HCT116 (cell line): ENCODE measurements around the gene RAVER2. TPM values are rescaled to one million over a fixed set of nuclear protein-coding genes. Genes with fewer than 3 reads are reported as not detected.

Experiments used
- ATAC-seq: fragments of 200-7000 bp; cut with Tn5 transposase; 2 replicates; pipeline ENCODE4 v1.9.1; 2020; ENCODE audit warnings: mild to moderate bottlenecking, moderate library complexity
- BruUV-seq: library from RNA; stranded (reverse); fragments of 400-500 nt; replicated peaks from 2 replicates; lab custom pipeline; 2021; lab: Mats Ljungman, UMichigan
- CTCF ChIA-PET: fragments of 300-600 bp; sonication (Branson Sonifier 250); formaldehyde crosslinking; loops from one replicate; lab custom pipeline; 2021; ENCODE audit warnings: antibody characterized with exemption; lab: Charles Lee
- POLR2A ChIA-PET: fragments of 300-600, 350-600 bp; sonication (Branson Sonifier 250); formaldehyde crosslinking; loops from one replicate; lab custom pipeline; 2021; ENCODE audit warnings: antibody characterized with exemption; lab: Charles Lee
- RAD21 ChIA-PET, 2 experiments: fragments of 300-600 bp; sonication (Branson Sonifier 250); formaldehyde crosslinking; loops; one replicate each; lab custom pipeline; 2023; ENCODE audit warnings: low total read pairs in 2 of 2; ENCODE audit not compliant: uncharacterized antibody in 2 of 2, unreplicated experiment in 2 of 2, low non-redundant PET in 1 of 2; lab: Charles Lee
- DNase-seq: peaks from one replicate; pipeline ENCODE4 v3.0.0-alpha.2; 2010; ENCODE audit warnings: low read depth, low spot score
- H2AFZ ChIP-seq: fragments of 200-600 bp; shearing (Covaris generic), sonication (generic); 2 replicates; pipeline ENCODE4 v1.6.1; 2017; ENCODE audit warnings: low read depth, mixed run types, mixed read lengths, antibody characterized with exemption, low read length; ENCODE audit not compliant: poor library complexity, severe bottlenecking
- H3K27ac ChIP-seq: 2 replicates; pipeline ENCODE4 v1.5.1; 2012; ENCODE audit warnings: low read depth, low read length
- H3K27me3 ChIP-seq: fragments of 200-600 bp; sonication (generic); 2 replicates; pipeline ENCODE4 v1.6.1; 2016; ENCODE audit warnings: mixed run types, low read length, mixed read lengths; ENCODE audit not compliant: insufficient read depth
- H3K36me3 ChIP-seq, 2 experiments: fragments of 200-500 bp in 1 of 2; fragments of 200-600 bp in 1 of 2; sonication (Bioruptor generic) in 1 of 2; sonication (generic) in 1 of 2; 2 replicates each; pipeline versions ENCODE4 v1.5.1 to v1.6.1; 2014 to 2016; ENCODE audit warnings: low read length in 2 of 2, inconsistent platforms in 1 of 2, mixed read lengths in 1 of 2, mixed run types in 1 of 2; ENCODE audit not compliant: insufficient read depth in 2 of 2, control insufficient read depth in 1 of 2
- H3K4me1 ChIP-seq, 2 experiments: fragments of 200-600 bp in 1 of 2; sonication (generic) in 1 of 2; 2 replicates each; pipeline versions ENCODE4 v1.5.1 to v1.6.1; 2012 to 2017; ENCODE audit warnings: low read length in 2 of 2, inconsistent platforms in 1 of 2, mild to moderate bottlenecking in 1 of 2, mixed read lengths in 1 of 2, mixed run types in 1 of 2, moderate library complexity in 1 of 2; ENCODE audit not compliant: insufficient read depth in 2 of 2, control insufficient read depth in 1 of 2
- H3K4me2 ChIP-seq: fragments of 200-600 bp; sonication (generic); 2 replicates; pipeline ENCODE4 v1.6.1; 2017; ENCODE audit warnings: mixed run types, low read length, mixed read lengths
- H3K4me3 ChIP-seq, 2 experiments: fragments of 200-600 bp in 1 of 2; sonication (generic) in 1 of 2; replicated peaks in 1 of 2; 2 replicates each; pipeline ENCODE4 v1.5.1; 2011 to 2016; ENCODE audit warnings: low read length in 2 of 2, control low read depth in 1 of 2, low read depth in 1 of 2, mild to moderate bottlenecking in 1 of 2, mixed read lengths in 1 of 2, mixed run types in 1 of 2
- H3K79me2 ChIP-seq: fragments of 200-600 bp; sonication (generic); 2 replicates; pipeline ENCODE4 v1.6.1; 2017; ENCODE audit warnings: mild to moderate bottlenecking, mixed run types, low read length, moderate library complexity, mixed read lengths; ENCODE audit not compliant: insufficient read depth
- H3K9ac ChIP-seq: fragments of 200-600 bp; sonication (generic); 2 replicates; pipeline ENCODE4 v1.6.1; 2016; ENCODE audit warnings: low read length, mixed read lengths
- H3K9me2 ChIP-seq: fragments of 200-600 bp; sonication (generic), shearing (Covaris generic); 2 replicates; pipeline ENCODE4 v1.6.1; 2017; ENCODE audit warnings: mixed run types, mild to moderate bottlenecking, moderate library complexity; ENCODE audit not compliant: insufficient read depth
- H3K9me3 ChIP-seq, 2 experiments: fragments of 200-500 bp in 1 of 2; fragments of 200-600 bp in 1 of 2; sonication (Bioruptor generic) in 1 of 2; sonication (generic) in 1 of 2; 2 replicates each; pipeline ENCODE4 v1.6.1; 2014 to 2017; ENCODE audit warnings: low read length in 2 of 2, mixed read lengths in 2 of 2, inconsistent platforms in 1 of 2, low read depth in 1 of 2, mild to moderate bottlenecking in 1 of 2, mixed run types in 1 of 2, moderate library complexity in 1 of 2; ENCODE audit not compliant: control insufficient read depth in 1 of 2, insufficient read depth in 1 of 2
- H4K20me1 ChIP-seq: fragments of 200-600 bp; sonication (generic), shearing (Covaris generic); 2 replicates; pipeline ENCODE4 v1.6.1; 2017; ENCODE audit warnings: mixed run types, mild to moderate bottlenecking, moderate library complexity; ENCODE audit not compliant: insufficient read depth
- CBX3 ChIP-seq: IDR thresholded peaks from 2 replicates; pipeline ENCODE4 v1.6.1; 2012; ENCODE audit warnings: low read depth
- CEBPB ChIP-seq: IDR thresholded peaks from 2 replicates; pipeline ENCODE4 v1.6.1; 2012; ENCODE audit warnings: low read depth
- CTCF ChIP-seq, 3 experiments: fragments of 200-600 bp in 1 of 3; sonication (generic) in 1 of 3; IDR thresholded peaks in 2 of 3; conservative IDR thresholded peaks in 1 of 3; 2 replicates each; pipeline ENCODE4 v1.5.1; 2012 to 2017; ENCODE audit warnings: low read depth in 2 of 3, low read length in 2 of 3, antibody characterized with exemption in 1 of 3, borderline replicate concordance in 1 of 3, control low read depth in 1 of 3, mild to moderate bottlenecking in 1 of 3, mixed read lengths in 1 of 3, mixed run types in 1 of 3, moderate library complexity in 1 of 3; ENCODE audit not compliant: insufficient read depth in 1 of 3
- EGR1 ChIP-seq: IDR thresholded peaks from 2 replicates; pipeline ENCODE4 v1.6.1; 2012; ENCODE audit warnings: low read depth
- ELF1 ChIP-seq: IDR thresholded peaks from 2 replicates; pipeline ENCODE4 v1.6.1; 2012; ENCODE audit warnings: low read depth, borderline replicate concordance
- MAX ChIP-seq: IDR thresholded peaks from 2 replicates; pipeline ENCODE4 v1.6.1; 2012
- POLR2A ChIP-seq: IDR thresholded peaks from 2 replicates; pipeline ENCODE4 v1.7.0; 2011; ENCODE audit warnings: borderline replicate concordance; ENCODE audit not compliant: insufficient read depth, insufficient read length; ENCODE audit errors: extremely low read depth
- POLR2AphosphoS5 ChIP-seq: IDR thresholded peaks from 2 replicates; pipeline ENCODE4 v1.6.1; 2011; ENCODE audit warnings: mild to moderate bottlenecking, low read depth, low read length, moderate library complexity
- RAD21 ChIP-seq: IDR thresholded peaks from 2 replicates; pipeline ENCODE4 v1.6.1; 2012; ENCODE audit warnings: low read depth, mild to moderate bottlenecking
- YY1 ChIP-seq: IDR thresholded peaks from 2 replicates; pipeline ENCODE4 v1.6.1; 2011; ENCODE audit warnings: low read length, low read depth, moderate library complexity, mild to moderate bottlenecking; ENCODE audit not compliant: insufficient replicate concordance; ENCODE audit errors: extremely low read depth
- ZBTB33 ChIP-seq: IDR thresholded peaks from 2 replicates; pipeline ENCODE4 v1.6.1; 2011; ENCODE audit warnings: mild to moderate bottlenecking, low read length, moderate library complexity; ENCODE audit not compliant: insufficient replicate concordance; ENCODE audit errors: extremely low read depth
- ZNF274 ChIP-seq: fragments of 200-500 bp; sonication (Bioruptor generic); IDR thresholded peaks from 2 replicates; pipeline ENCODE4 v1.6.1; 2014; ENCODE audit warnings: mild to moderate bottlenecking, low read depth, low read length, inconsistent platforms
- intact Hi-C: fragments of 100-400 bp; cut with micrococcal nuclease; formaldehyde crosslinking; loops from 2 replicates; pipeline ENCODE4 v1.10.0; 2022
- total RNA-seq: library from RNA; stranded (reverse); gene quantifications from one replicate; pipeline ENCODE4 v1.2.1, GENCODE V29; 2021; ENCODE audit not compliant: unreplicated experiment

The RAVER2 gene
- total RNA-seq, 1 experiment from 2014 or later, result 23.2 TPM

GRCh38 chr1:64712049-64712448 lies 32.8 kb upstream of the RAVER2 start:
- H4K20me1 ChIP-seq, result no peaks in the 10 kb centered on the region
- no peak overlapping the region for H3K4me2 ChIP-seq
- DNase-seq, result no peak
- no peak overlapping the region for H2AFZ ChIP-seq
- H3K27me3 ChIP-seq, result no peaks in the 10 kb centered on the region
- H3K4me1 ChIP-seq, result no peaks in the 10 kb centered on the region
- no peak overlapping the region for H3K4me3 ChIP-seq
- RAD21 ChIA-PET, result no interaction called here
- TF ChIP-seq MAX (no peak), ZNF274 (no peak), CTCF (IDR thresholded peaks at IDR 0.05 in 2 of 3, conservative IDR thresholded peaks at IDR 0.05 in 1 of 3; ENCODE audit: borderline replicate concordance in 1 of 3, insufficient read depth in 1 of 3, low read depth in 2 of 3, low read length in 2 of 3) (no peak), YY1 (no peak), POLR2AphosphoS5 (no peak), EGR1 (no peak), POLR2A (no peak), CBX3 (no peak), ZBTB33 (no peak), RAD21 (no peak), CEBPB (no peak), ELF1 (no peak)
- no TSS peak for BruUV-seq
- ATAC-seq, result no peak
- H3K27ac ChIP-seq, result no peak overlapping the region
- no peaks in the 10 kb centered on the region for H3K9me2 ChIP-seq
- H3K9me3 ChIP-seq, result no peaks in the 10 kb centered on the region
- CTCF ChIA-PET, result no interaction called here
- intact Hi-C loops, result no loop called here
- H3K36me3 ChIP-seq, result no peaks in the 10 kb centered on the region
- no peak overlapping the region for H3K9ac ChIP-seq
- POLR2A ChIA-PET, result no interaction called here
- no peaks in the 10 kb centered on the region for H3K79me2 ChIP-seq
